EL (cell line): Measurements from ENCODE around the gene ZNF619.
"Not testable (repeated sequence)": the region's sequence is repeated elsewhere in the genome, so short reads cannot be mapped to it uniquely, and the experiment has no call there.

Source experiments
- DNase-seq: peaks from one replicate; pipeline ENCODE4 v3.0.0-alpha.2; 2016

Gene ZNF619

GRCh38 chr3:40476478-40477470 is at the start of gene ZNF619:
ZNF619 (plus strand) TSS chr3:40477122; CDS start chr3:40477980, 858 bp downstream.
- peak; percentile 72 for DNase-seq

GRCh38 chr3:40432793-40433192 is 44.1 kb upstream of the ZNF619 start:
- DNase-seq = no peak

GRCh38 chr3:40437889-40438288 is 39.0 kb upstream of the ZNF619 start:
- no peak for DNase-seq

GRCh38 chr3:40445062-40445461 is 31.9 kb upstream of the ZNF619 start:
- DNase-seq = no peak

- DNase-seq = no peak
Observed at GRCh38 chr3:40445880-40446279, 31.0 kb upstream of the ZNF619 start.

GRCh38 chr3:40450438-40450837 is 26.5 kb upstream of the ZNF619 start:
- no peak for DNase-seq

GRCh38 chr3:40451551-40451950 is 25.4 kb upstream of the ZNF619 start:
- DNase-seq = no peak

GRCh38 chr3:40452057-40452456 is 24.9 kb upstream of the ZNF619 start:
- no peak for DNase-seq

GRCh38 chr3:40452562-40452875 is 24.4 kb upstream of the ZNF619 start:
- DNase-seq = no peak

GRCh38 chr3:40452876-40453730 is 23.8 kb upstream of the ZNF619 start:
- DNase-seq = peak; percentile 99

GRCh38 chr3:40453933-40454332 is 23.0 kb upstream of the ZNF619 start:
- no peak for DNase-seq

- DNase-seq = no peak
Observed at GRCh38 chr3:40455328-40455727, 21.6 kb upstream of the ZNF619 start.

GRCh38 chr3:40456279-40456939 is 20.5 kb upstream of the ZNF619 start:
- no peak for DNase-seq

GRCh38 chr3:40456940-40457823 is 19.7 kb upstream of the ZNF619 start, which contains the start of gene RPL14:
RPL14 (plus strand) TSS chr3:40457339; CDS start chr3:40457472, 133 bp downstream.
- peak; percentile 95 for DNase-seq

GRCh38 chr3:40458473-40458872 is 18.4 kb upstream of the ZNF619 start:
- DNase-seq = no peak

- DNase-seq = not testable (repeated sequence)
Observed at GRCh38 chr3:40460481-40460880, 16.4 kb upstream of the ZNF619 start.

- no peak for DNase-seq
Observed at GRCh38 chr3:40461161-40461560, 15.8 kb upstream of the ZNF619 start.

GRCh38 chr3:40462838-40463237 is 14.1 kb upstream of the ZNF619 start:
- not testable (repeated sequence) for DNase-seq

- DNase-seq = no peak
Observed at GRCh38 chr3:40463579-40463978, 13.3 kb upstream of the ZNF619 start.

GRCh38 chr3:40464339-40465110 is 12.4 kb upstream of the ZNF619 start:
- no peak for DNase-seq

GRCh38 chr3:40465111-40465407 is 11.9 kb upstream of the ZNF619 start:
- no peak for DNase-seq
